ENCODE data around the gene FSTL3. TPM values are rescaled to one million over a fixed set of nuclear protein-coding genes. Genes with fewer than 3 reads are reported as not detected.

FSTL3 gene
- total RNA-seq, 1 experiment from 2014 or later, result 29.1 TPM

- Histone ChIP-seq H3K4me3 (replicated peaks in 1 of 2; ENCODE audit: low read depth in 1 of 2, low read length in 2 of 2) (no peak overlapping the region), H3K9ac (ENCODE audit: low read length) (no peak overlapping the region), H2AFZ (ENCODE audit: low read depth, low read length, poor library complexity, severe bottlenecking) (no peak overlapping the region), H3K4me2 (ENCODE audit: low read length) (no peak overlapping the region), H3K36me3 (ENCODE audit: control insufficient read depth in 1 of 2, insufficient read depth in 2 of 2, low read length in 2 of 2) (peaks cover 5 to 16% of the 10 kb centered on the region in 2 experiments; a peak in 3 of 4 replicates), H3K9me2 (ENCODE audit: insufficient read depth) (no peaks in the 10 kb centered on the region), H3K27ac (ENCODE audit: low read depth, low read length) (no peak overlapping the region), H4K20me1 (ENCODE audit: insufficient read depth) (no peaks in the 10 kb centered on the region), H3K27me3 (ENCODE audit: insufficient read depth, low read length) (no peaks in the 10 kb centered on the region), H3K9me3 (ENCODE audit: control insufficient read depth in 1 of 2, insufficient read depth in 1 of 2, low read depth in 1 of 2, low read length in 2 of 2) (no peaks in the 10 kb centered on the region), H3K4me1 (ENCODE audit: control insufficient read depth in 1 of 2, insufficient read depth in 2 of 2, low read length in 2 of 2) (peaks cover 0 to 9% of the 10 kb centered on the region in 2 experiments; a peak in 2 of 4 replicates), H3K79me2 (ENCODE audit: insufficient read depth, low read length) (peaks cover 1% of the 10 kb centered on the region; the same call in 1 of the 2 replicates)
- DNase-seq (ENCODE audit: low read depth, low spot score) (no peak), ATAC-seq (no peak)
- RAD21 ChIA-PET (ENCODE audit: low non-redundant PET in 1 of 2, low total read pairs in 2 of 2, uncharacterized antibody in 2 of 2, unreplicated experiment in 2 of 2), result no interaction called here
- POLR2A ChIA-PET, result no interaction called here
- TF ChIP-seq CEBPB (IDR thresholded peaks at IDR 0.05; ENCODE audit: low read depth) (no peak), MAX (IDR thresholded peaks at IDR 0.05) (no peak), JUND (IDR thresholded peaks at IDR 0.05) (no peak), YY1 (IDR thresholded peaks at IDR 0.05; ENCODE audit: extremely low read depth, insufficient replicate concordance, low read depth, low read length) (no peak), POLR2AphosphoS5 (IDR thresholded peaks at IDR 0.05; ENCODE audit: low read depth, low read length) (no peak), EGR1 (IDR thresholded peaks at IDR 0.05; ENCODE audit: low read depth) (no peak), TCF7L2 (IDR thresholded peaks at IDR 0.05; ENCODE audit: borderline replicate concordance, extremely low read depth, insufficient read depth, insufficient read length) (no peak), POLR2A (IDR thresholded peaks at IDR 0.05; ENCODE audit: borderline replicate concordance, extremely low read depth, insufficient read depth, insufficient read length) (no peak), SP1 (IDR thresholded peaks at IDR 0.05; ENCODE audit: low read depth) (no peak), RAD21 (IDR thresholded peaks at IDR 0.05; ENCODE audit: low read depth) (no peak), ATF3 (IDR thresholded peaks at IDR 0.05) (no peak), ZFX (IDR thresholded peaks at IDR 0.05) (no peak), SRF (IDR thresholded peaks at IDR 0.05; ENCODE audit: low read depth) (no peak), REST (IDR thresholded peaks at IDR 0.05; ENCODE audit: low read depth) (no peak), SIN3A (IDR thresholded peaks at IDR 0.05; ENCODE audit: low read depth) (no peak), EZH2 (IDR thresholded peaks at IDR 0.05) (no peak), CTCF (IDR thresholded peaks at IDR 0.05 in 2 of 3, conservative IDR thresholded peaks at IDR 0.05 in 1 of 3; ENCODE audit: borderline replicate concordance in 1 of 3, insufficient read depth in 1 of 3, low read depth in 2 of 3, low read length in 2 of 3) (no peak)
- intact Hi-C loops (cut with micrococcal nuclease), result no loop called here
- BruUV-seq (replicated peaks), result no TSS peak
- CTCF ChIA-PET, result no interaction called here
Measured at GRCh38 chr19:644363-644762, 31.8 kb upstream of the FSTL3 start.
